ENCODE results near the gene EYA2.

EYA2 gene

GRCh38 chr20:47106786-47107185 lies 212.1 kb downstream of the EYA2 start:
- no peak for TF ChIP-seq CTCF (IDR thresholded peaks at IDR 0.05; ENCODE audit: low read depth, low read length)
- DNase-seq (ENCODE audit: low read depth, low spot score), result no peak
- in situ Hi-C loops (cut with HindIII; ENCODE audit: low sequenced_read_pairs), result no loop called here

GRCh38 chr20:47108994-47109393 lies 214.4 kb downstream of the EYA2 start:
- no peak overlapping the region for H3K4me3 ChIP-seq (ENCODE audit: low read depth, low read length)
- in situ Hi-C loops (cut with HindIII; ENCODE audit: low sequenced_read_pairs), result no loop called here
- no peak for DNase-seq (ENCODE audit: low read depth, low spot score)
- no peak for TF ChIP-seq CTCF (IDR thresholded peaks at IDR 0.05; ENCODE audit: low read depth, low read length)

More at GRCh38 chr20:47106786-47107185, 212.1 kb downstream of the EYA2 start:
- no peak overlapping the region for H3K4me3 ChIP-seq (ENCODE audit: low read depth, low read length)

- TF ChIP-seq CTCF (IDR thresholded peaks at IDR 0.05; ENCODE audit: low read depth, low read length), result no peak
- in situ Hi-C loops (cut with HindIII; ENCODE audit: low sequenced_read_pairs), result no loop called here
- no peak for DNase-seq (ENCODE audit: low read depth, low spot score)
- H3K4me3 ChIP-seq (ENCODE audit: low read depth, low read length), result no peak overlapping the region
These were observed 216.2 kb downstream of the EYA2 start for GRCh38 chr20:47110819-47111218.

- H3K4me3 ChIP-seq (ENCODE audit: low read depth, low read length), result no peak overlapping the region
- TF ChIP-seq CTCF (IDR thresholded peaks at IDR 0.05; ENCODE audit: low read depth, low read length), result no peak
- no peak for DNase-seq (ENCODE audit: low read depth, low spot score)
- in situ Hi-C loops (cut with HindIII; ENCODE audit: low sequenced_read_pairs), result no loop called here
These were observed 216.9 kb downstream of the EYA2 start for GRCh38 chr20:47111576-47111975.

- in situ Hi-C loops (cut with HindIII; ENCODE audit: low sequenced_read_pairs), result no loop called here
- H3K4me3 ChIP-seq (ENCODE audit: low read depth, low read length), result no peak overlapping the region
- peak; percentile 67 for DNase-seq (ENCODE audit: low read depth, low spot score)
- TF ChIP-seq CTCF (IDR thresholded peaks at IDR 0.05; ENCODE audit: low read depth, low read length), result no peak
These were observed 218.9 kb downstream of the EYA2 start for GRCh38 chr20:47113362-47114109.

GRCh38 chr20:47115694-47116093 lies 221.1 kb downstream of the EYA2 start:
- TF ChIP-seq CTCF (IDR thresholded peaks at IDR 0.05; ENCODE audit: low read depth, low read length), result no peak
- no peak overlapping the region for H3K4me3 ChIP-seq (ENCODE audit: low read depth, low read length)
- no peak for DNase-seq (ENCODE audit: low read depth, low spot score)
- in situ Hi-C loops (cut with HindIII; ENCODE audit: low sequenced_read_pairs), result no loop called here
